ENCODE measurements around the gene CCDC137.

DNA sequence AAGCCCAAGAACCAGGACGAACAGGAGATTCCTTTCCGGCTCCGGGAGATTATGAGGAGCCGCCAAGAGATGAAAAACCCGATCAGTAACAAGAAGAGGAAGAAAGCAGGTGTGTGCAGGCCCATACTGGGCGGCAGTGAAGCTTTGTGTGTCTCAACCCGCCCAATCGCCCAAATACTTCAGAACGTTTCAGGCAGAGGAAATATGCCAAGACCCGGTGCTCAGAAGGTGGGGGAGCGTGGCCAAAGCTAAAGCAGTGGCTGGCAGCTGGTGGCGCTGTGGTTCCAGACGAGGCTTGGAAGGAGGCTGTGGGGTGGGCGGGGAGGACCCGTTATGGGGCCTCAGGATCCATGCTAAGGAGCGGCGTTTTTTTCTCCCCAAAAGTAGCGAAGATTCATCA is 1.2 kb downstream of the CCDC137 start:
- TF ChIP-seq, protein P1, sequence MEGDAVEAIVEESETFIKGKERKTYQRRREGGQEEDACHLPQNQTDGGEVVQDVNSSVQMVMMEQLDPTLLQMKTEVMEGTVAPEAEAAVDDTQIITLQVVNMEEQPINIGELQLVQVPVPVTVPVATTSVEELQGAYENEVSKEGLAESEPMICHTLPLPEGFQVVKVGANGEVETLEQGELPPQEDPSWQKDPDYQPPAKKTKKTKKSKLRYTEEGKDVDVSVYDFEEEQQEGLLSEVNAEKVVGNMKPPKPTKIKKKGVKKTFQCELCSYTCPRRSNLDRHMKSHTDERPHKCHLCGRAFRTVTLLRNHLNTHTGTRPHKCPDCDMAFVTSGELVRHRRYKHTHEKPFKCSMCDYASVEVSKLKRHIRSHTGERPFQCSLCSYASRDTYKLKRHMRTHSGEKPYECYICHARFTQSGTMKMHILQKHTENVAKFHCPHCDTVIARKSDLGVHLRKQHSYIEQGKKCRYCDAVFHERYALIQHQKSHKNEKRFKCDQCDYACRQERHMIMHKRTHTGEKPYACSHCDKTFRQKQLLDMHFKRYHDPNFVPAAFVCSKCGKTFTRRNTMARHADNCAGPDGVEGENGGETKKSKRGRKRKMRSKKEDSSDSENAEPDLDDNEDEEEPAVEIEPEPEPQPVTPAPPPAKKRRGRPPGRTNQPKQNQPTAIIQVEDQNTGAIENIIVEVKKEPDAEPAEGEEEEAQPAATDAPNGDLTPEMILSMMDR (IDR thresholded peaks at IDR 0.05): peak in 2 of 4 experiments; percentile 37 to 45
- TF ChIP-seq POLR2A (IDR thresholded peaks at IDR 0.05): no peak
- TF ChIP-seq POLR2AphosphoS5 (IDR thresholded peaks at IDR 0.05): peak; percentile 52

Data from prostate gland (tissue), 2 donors.